Subcutaneous adipose tissue (tissue), 4 donors: Measurements from ENCODE around the gene RPL26. TPM values are rescaled to one million over a fixed set of nuclear protein-coding genes. Genes with fewer than 3 reads are reported as not detected.

Experiments used
- CTCF ChIP-seq: fragments of 450-650 bp; IDR thresholded peaks from one replicate; pipeline ENCODE4 v1.5.1; 2016; ENCODE audit warnings: low read depth, mild to moderate bottlenecking, control low read depth, antibody characterized with exemption, moderate library complexity
- total RNA-seq, 4 donors: library from RNA; depleted of rRNA; stranded (reverse); fragments of >200 nt; gene quantifications; one replicate each; pipeline ENCODE4 v1.1.0, GENCODE V29; 2016

The RPL26 gene
- total RNA-seq, 4 donors from 2014 or later: 2,871 to 4,677 (median 3,762) TPM

GRCh38 chr17:8393470-8394231, 10.7 kb upstream of the RPL26 start:
- no peak for TF ChIP-seq CTCF

GRCh38 chr17:8392674-8393469, 9.9 kb upstream of the RPL26 start:
- no peak for TF ChIP-seq CTCF

- no peak for TF ChIP-seq CTCF
Measured at GRCh38 chr17:8392274-8392673, 9.3 kb upstream of the RPL26 start.

GRCh38 chr17:8391711-8392110, 8.7 kb upstream of the RPL26 start:
- no peak for TF ChIP-seq CTCF

- TF ChIP-seq CTCF: no peak
Measured at GRCh38 chr17:8387914-8388651, 5.1 kb upstream of the RPL26 start.

GRCh38 chr17:8386841-8387240, 3.8 kb upstream of the RPL26 start:
- TF ChIP-seq CTCF: no peak
